GM12891 (cell line): ENCODE results near the gene GDA.

ENCODE experiments used
- POLR2A ChIP-seq: IDR thresholded peaks from 2 replicates; pipeline ENCODE4 v1.6.1; 2011; ENCODE audit warnings: low read depth, low read length, control low read depth
- TAF1 ChIP-seq: IDR thresholded peaks from 2 replicates; pipeline ENCODE4 v1.6.1; 2011; ENCODE audit warnings: low read depth, low read length, control low read depth

DNA sequence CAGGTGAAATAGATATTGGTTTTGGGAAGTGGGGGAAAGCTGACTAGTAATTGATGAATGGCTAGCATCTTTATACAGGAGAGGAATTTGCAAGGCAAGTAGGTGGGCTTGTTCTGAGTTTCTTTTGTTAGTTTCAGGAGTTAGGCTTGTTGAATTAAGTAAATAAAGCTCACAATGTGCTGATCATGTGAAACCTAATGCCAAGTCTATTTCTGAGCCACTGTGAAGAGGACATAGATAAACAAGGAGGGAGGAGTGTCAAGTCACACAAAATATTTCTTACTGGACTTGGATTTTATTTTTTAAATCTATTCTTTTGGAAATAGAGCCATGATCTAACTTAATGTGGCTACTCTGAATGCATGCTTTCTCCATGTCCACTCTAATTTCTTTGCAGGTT lies 19.9 kb downstream of the GDA start:
- no peak for TF ChIP-seq TAF1
- no peak for TF ChIP-seq POLR2A
